Epithelial cell of proximal tubule (primary cell): ENCODE data around the gene DNAH11. TPM values are rescaled to one million over a fixed set of nuclear protein-coding genes. Genes with fewer than 3 reads are reported as not detected.
A peak's percentile ranks its signal among the peaks of the same experiment; 100 is the strongest.

Source experiments
- DNase-seq: peaks from one replicate; pipeline ENCODE4 v3.0.0-alpha.2; 2011; ENCODE audit warnings: low read depth
- H3K4me3 ChIP-seq: 2 replicates; pipeline ENCODE4 v1.5.1; 2011; ENCODE audit warnings: low read depth, mild to moderate bottlenecking, low read length
- total RNA-seq: library from RNA; depleted of rRNA; stranded (reverse); fragments of >200 nt; gene quantifications from 2 replicates; pipeline ENCODE4 v1.2.3, GENCODE V29; 2015
- TF ChIP-seq, protein P1 (sequence below): conservative IDR thresholded peaks from 2 replicates; pipeline ENCODE4 v1.5.1; 2012; ENCODE audit warnings: low read depth, mild to moderate bottlenecking, low read length

The DNAH11 gene
- total RNA-seq, 1 donor from 2014 or later = 2.8 TPM

DNA sequence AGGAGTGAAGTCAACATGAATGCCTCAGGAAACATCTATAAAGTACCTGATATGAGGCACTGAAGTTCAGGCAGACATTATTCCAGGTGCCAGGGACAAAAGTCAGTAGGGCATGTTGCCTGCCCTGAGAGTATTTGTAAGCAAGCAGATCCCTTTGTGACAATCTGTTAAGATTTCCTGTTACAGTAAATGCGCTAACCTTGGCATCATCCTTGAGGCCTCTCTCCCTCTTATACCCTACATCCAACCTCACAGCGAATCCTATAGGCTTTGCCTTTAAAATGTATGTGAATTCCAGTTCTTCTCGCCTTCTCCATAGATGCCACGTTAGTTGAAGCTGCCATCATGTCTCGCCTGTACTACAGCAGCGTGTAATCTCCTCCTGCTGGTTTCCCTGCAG lies 165.3 kb downstream of the DNAH11 start:
- no peak for DNase-seq
- no peak overlapping the region for H3K4me3 ChIP-seq
- TF ChIP-seq, protein P1, sequence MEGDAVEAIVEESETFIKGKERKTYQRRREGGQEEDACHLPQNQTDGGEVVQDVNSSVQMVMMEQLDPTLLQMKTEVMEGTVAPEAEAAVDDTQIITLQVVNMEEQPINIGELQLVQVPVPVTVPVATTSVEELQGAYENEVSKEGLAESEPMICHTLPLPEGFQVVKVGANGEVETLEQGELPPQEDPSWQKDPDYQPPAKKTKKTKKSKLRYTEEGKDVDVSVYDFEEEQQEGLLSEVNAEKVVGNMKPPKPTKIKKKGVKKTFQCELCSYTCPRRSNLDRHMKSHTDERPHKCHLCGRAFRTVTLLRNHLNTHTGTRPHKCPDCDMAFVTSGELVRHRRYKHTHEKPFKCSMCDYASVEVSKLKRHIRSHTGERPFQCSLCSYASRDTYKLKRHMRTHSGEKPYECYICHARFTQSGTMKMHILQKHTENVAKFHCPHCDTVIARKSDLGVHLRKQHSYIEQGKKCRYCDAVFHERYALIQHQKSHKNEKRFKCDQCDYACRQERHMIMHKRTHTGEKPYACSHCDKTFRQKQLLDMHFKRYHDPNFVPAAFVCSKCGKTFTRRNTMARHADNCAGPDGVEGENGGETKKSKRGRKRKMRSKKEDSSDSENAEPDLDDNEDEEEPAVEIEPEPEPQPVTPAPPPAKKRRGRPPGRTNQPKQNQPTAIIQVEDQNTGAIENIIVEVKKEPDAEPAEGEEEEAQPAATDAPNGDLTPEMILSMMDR = no peak

GRCh38 chr7:21717323-21717722 lies 174.5 kb downstream of the DNAH11 start:
- DNase-seq = no peak
- no peak overlapping the region for H3K4me3 ChIP-seq
- TF ChIP-seq, protein P1 = no peak

- no peak for DNase-seq
- H3K4me3 ChIP-seq = no peak overlapping the region
- TF ChIP-seq, protein P1 = no peak
Observed at GRCh38 chr7:21718391-21718790, 175.6 kb downstream of the DNAH11 start.

DNA sequence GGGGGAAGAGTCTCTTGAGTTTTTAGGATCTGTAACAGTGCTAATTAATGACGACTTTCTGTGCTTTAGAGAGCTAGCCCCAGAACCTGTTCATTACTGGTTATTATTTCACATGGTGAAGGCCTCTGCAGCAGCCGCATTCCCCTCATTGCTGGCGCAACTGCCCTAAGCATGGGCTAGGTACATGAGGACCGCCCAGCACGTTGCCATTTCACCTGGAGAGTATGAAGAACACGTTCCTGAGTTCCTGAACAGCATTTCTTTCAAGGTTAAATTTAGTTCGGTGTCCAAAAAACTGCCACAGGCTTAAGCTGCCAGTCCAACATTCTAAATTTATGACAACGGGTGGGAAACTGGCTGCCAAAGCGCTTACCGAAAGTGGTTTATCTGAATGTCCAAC lies 177.0 kb downstream of the DNAH11 start:
- TF ChIP-seq, protein P1 = no peak
- no peak for DNase-seq
- H3K4me3 ChIP-seq = no peak overlapping the region

GRCh38 chr7:21722371-21722770 lies 179.5 kb downstream of the DNAH11 start:
- TF ChIP-seq, protein P1 = peak; percentile 28
- DNase-seq = no peak
- H3K4me3 ChIP-seq = no peak overlapping the region

GRCh38 chr7:21724562-21724961 lies 181.7 kb downstream of the DNAH11 start:
- no peak overlapping the region for H3K4me3 ChIP-seq
- TF ChIP-seq, protein P1 = no peak
- DNase-seq = no peak

GRCh38 chr7:21730399-21730798 lies 187.6 kb downstream of the DNAH11 start:
- TF ChIP-seq, protein P1 = no peak
- no peak for DNase-seq
- no peak overlapping the region for H3K4me3 ChIP-seq
